CD4-positive, alpha-beta memory T cell (primary cell): ENCODE data around the gene CASP5. TPM values are rescaled to one million over a fixed set of nuclear protein-coding genes. Genes with fewer than 3 reads are reported as not detected.

ENCODE experiments used
- CTCF ChIA-PET: fragments of 350-600 bp; sonication (Branson Sonifier 250); formaldehyde crosslinking; loops from one replicate; lab custom pipeline; 2021; ENCODE audit warnings: inconsistent platforms; ENCODE audit not compliant: partially characterized antibody; lab: Charles Lee
- POLR2A ChIA-PET: fragments of 350-600 bp; sonication (Branson Sonifier 250); formaldehyde crosslinking; loops from one replicate; lab custom pipeline; 2021; ENCODE audit not compliant: partially characterized antibody; lab: Charles Lee
- DNase-seq, 5 donors: peaks; one replicate each; pipeline versions ENCODE4 v3.0.0 to v3.0.0-alpha.2; 2020 to 2022; ENCODE audit warnings: mixed read lengths in 1 of 5
- H3K27ac ChIP-seq: one replicate; pipeline ENCODE4 v1.7.0; 2013; ENCODE audit warnings: low read depth, low read length
- H3K27me3 ChIP-seq: 2 replicates; pipeline ENCODE4 v1.7.0; 2013; ENCODE audit warnings: mild to moderate bottlenecking, low read length, moderate library complexity; ENCODE audit not compliant: insufficient read depth
- H3K36me3 ChIP-seq: 2 replicates; pipeline ENCODE4 v1.7.0; 2013; ENCODE audit warnings: mild to moderate bottlenecking, low read length, moderate library complexity; ENCODE audit not compliant: insufficient read depth
- H3K4me1 ChIP-seq: 2 replicates; pipeline ENCODE4 v1.7.0; 2013; ENCODE audit warnings: mild to moderate bottlenecking, low read length, moderate library complexity; ENCODE audit not compliant: insufficient read depth
- H3K4me3 ChIP-seq, 2 donors: one replicate each; pipeline ENCODE4 v1.7.0; 2013; ENCODE audit warnings: low read length in 2 of 2, mild to moderate bottlenecking in 1 of 2
- H3K9me3 ChIP-seq, 2 donors: one replicate each; pipeline ENCODE4 v1.7.0; 2013; ENCODE audit warnings: low read length in 2 of 2, control low read depth in 1 of 2; ENCODE audit not compliant: control insufficient read depth in 1 of 2
- H3K27ac Mint-ChIP-seq, 7 donors: one replicate each; pipeline ENCODE4 v1.8.0; 2020 to 2021; ENCODE audit warnings: mixed read lengths in 7 of 7, mild to moderate bottlenecking in 6 of 7, inconsistent platforms in 3 of 7, moderate library complexity in 3 of 7
- H3K27me3 Mint-ChIP-seq, 2 donors: one replicate each; pipeline ENCODE4 v1.8.0; 2020 to 2021; ENCODE audit warnings: mixed read lengths in 2 of 2
- H3K36me3 Mint-ChIP-seq, 2 donors: one replicate each; pipeline ENCODE4 v1.8.0; 2020 to 2021; ENCODE audit warnings: mixed read lengths in 2 of 2, inconsistent platforms in 1 of 2, mild to moderate bottlenecking in 1 of 2
- H3K4me1 Mint-ChIP-seq, 4 donors: one replicate each; pipeline ENCODE4 v1.8.0; 2020 to 2021; ENCODE audit warnings: mixed read lengths in 4 of 4, mild to moderate bottlenecking in 1 of 4
- H3K4me3 Mint-ChIP-seq, 8 donors: one replicate each; pipeline ENCODE4 v1.8.0; 2020 to 2021; ENCODE audit warnings: mixed read lengths in 8 of 8, mild to moderate bottlenecking in 7 of 8, moderate library complexity in 6 of 8, inconsistent platforms in 3 of 8
- H3K9me3 Mint-ChIP-seq, 8 donors: one replicate each; pipeline ENCODE4 v1.8.0; 2020 to 2021; ENCODE audit warnings: mixed read lengths in 8 of 8, mild to moderate bottlenecking in 5 of 8, inconsistent platforms in 3 of 8, moderate library complexity in 1 of 8
- intact Hi-C: fragments of 100-400 bp; cut with micrococcal nuclease; formaldehyde crosslinking; loops from one replicate; pipeline ENCODE4 v1.15.1; 2023
- polyA plus RNA-seq, 2 donors: library from polyadenylated mRNA; unstranded; fragments of 300-500 nt; fragmentation: Illumina TruSeq; gene quantifications; one replicate each; pipeline ENCODE4 v1.2.3, GENCODE V29; 2021
- total RNA-seq, 2 experiments: library from RNA; stranded (reverse); gene quantifications; one replicate each; pipeline ENCODE4 v1.2.3, GENCODE V29; 2021

CASP5 gene
- total and polyA plus RNA-seq, 4 experiments from 2014 or later: not detected

DNA sequence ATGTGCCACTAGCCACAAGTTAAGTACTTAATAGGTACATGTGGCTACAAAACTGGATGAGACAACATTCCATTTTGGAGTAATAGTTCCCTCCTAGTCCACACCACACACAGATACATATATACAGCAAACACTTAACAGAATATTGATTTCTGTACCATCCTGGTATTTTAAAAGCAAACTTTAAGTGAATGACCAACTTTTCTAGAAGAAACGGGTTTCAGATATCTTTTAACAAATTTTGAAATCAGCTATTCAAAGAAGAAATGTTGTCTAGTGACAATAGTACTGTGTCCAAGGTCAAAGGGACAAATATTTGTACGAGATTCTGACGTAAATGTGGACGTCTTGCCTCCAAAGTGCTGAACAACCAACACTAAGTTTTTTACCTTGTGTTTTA lies 34.5 kb upstream of the CASP5 start:
- ChIA-PET POLR2A (no interaction called here), CTCF (no interaction called here)
- no peak overlapping the region for H3K4me3 Mint-ChIP-seq
- H3K4me1 Mint-ChIP-seq: no peaks in the 10 kb centered on the region
- intact Hi-C loops: no loop called here
- peaks cover 0 to 2% (median 0%) of the 10 kb centered on the region in 8 donors for H3K9me3 Mint-ChIP-seq
- no peak for DNase-seq
- peaks cover 11 to 19% of the 10 kb centered on the region in 2 donors for H3K36me3 Mint-ChIP-seq
- H3K27me3 Mint-ChIP-seq: no peaks in the 10 kb centered on the region
- no peak overlapping the region for H3K27ac Mint-ChIP-seq
- H3K36me3 ChIP-seq: no peaks in the 10 kb centered on the region
- H3K9me3 ChIP-seq: no peaks in the 10 kb centered on the region
- H3K27ac ChIP-seq: no peak overlapping the region
- no peaks in the 10 kb centered on the region for H3K27me3 ChIP-seq
- no peaks in the 10 kb centered on the region for H3K4me1 ChIP-seq
- H3K4me3 ChIP-seq: no peak overlapping the region

DNA sequence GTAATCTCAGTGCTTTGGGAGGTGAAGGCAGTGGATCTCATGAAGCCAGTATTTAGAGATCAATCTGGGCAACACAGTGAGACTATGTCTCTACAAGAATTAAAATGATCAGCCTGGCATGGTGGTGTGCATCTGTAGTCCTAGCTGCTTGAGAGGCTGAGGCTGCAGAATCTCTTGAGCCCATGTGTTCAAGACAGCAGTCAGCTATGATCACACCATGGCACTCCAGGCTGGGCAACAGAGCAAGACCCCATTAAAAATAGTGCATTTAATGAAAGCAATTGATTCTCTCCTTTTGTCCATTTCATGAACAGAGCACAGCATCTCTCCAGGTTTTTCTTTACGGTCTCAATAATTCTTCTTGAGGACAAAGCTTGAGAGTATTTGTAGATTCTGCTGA lies 33.5 kb upstream of the CASP5 start:
- ChIA-PET CTCF (no interaction called here), POLR2A (no interaction called here)
- Mint-ChIP-seq H3K4me3 (no peak overlapping the region), H3K9me3 (peaks cover 0 to 2% (median 0%) of the 10 kb centered on the region in 8 donors), H3K4me1 (no peaks in the 10 kb centered on the region), H3K36me3 (peaks cover 3 to 9% of the 10 kb centered on the region in 2 donors), H3K27me3 (no peaks in the 10 kb centered on the region), H3K27ac (no peak overlapping the region)
- Histone ChIP-seq H3K27me3 (no peaks in the 10 kb centered on the region), H3K4me1 (no peaks in the 10 kb centered on the region), H3K4me3 (no peak overlapping the region), H3K27ac (no peak overlapping the region), H3K36me3 (no peaks in the 10 kb centered on the region), H3K9me3 (no peaks in the 10 kb centered on the region)
- DNase-seq: no peak
- intact Hi-C loops: no loop called here

DNA sequence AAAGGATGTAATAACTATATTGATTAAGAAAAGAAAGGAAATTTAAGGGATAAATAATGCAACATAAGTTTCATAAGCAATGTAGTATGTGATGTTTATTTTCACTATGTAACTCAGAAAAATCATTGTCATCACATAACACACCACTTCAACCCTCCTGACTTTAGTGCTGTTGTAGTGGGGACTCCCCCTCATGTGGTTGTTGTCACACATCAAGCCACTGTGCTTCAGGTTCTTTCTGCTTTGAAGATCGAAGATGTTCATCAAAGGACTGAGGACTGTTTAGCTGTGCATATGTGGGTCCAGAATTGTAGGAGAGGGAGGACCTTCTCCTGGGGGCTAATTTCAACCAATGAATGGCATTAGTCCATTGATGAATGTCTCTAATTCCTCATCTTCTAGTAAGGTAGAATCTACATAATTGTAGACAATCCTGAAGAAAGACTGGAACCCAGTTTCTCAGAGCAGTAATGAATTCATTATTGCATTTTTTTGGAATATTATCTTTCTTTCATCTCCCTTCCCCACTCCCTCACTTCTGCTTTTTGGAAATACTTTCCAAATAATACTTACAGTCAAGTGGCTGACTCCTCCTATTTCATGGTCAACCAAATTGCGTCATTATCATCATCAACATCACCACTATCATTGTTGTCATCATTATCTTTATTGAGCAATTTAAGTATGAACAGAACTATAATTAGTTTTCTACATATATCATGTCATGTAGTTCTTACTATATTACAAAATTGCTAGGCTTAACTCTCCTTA lies 31.9 kb upstream of the CASP5 start:
- Mint-ChIP-seq H3K36me3 (peaks cover 0 to 3% of the 10 kb centered on the region in 2 donors), H3K27ac (no peak overlapping the region), H3K4me3 (no peak overlapping the region), H3K27me3 (no peaks in the 10 kb centered on the region), H3K4me1 (no peaks in the 10 kb centered on the region), H3K9me3 (peaks cover 0 to 2% (median 0%) of the 10 kb centered on the region in 8 donors)
- Histone ChIP-seq H3K27me3 (no peaks in the 10 kb centered on the region), H3K9me3 (no peaks in the 10 kb centered on the region), H3K27ac (no peak overlapping the region), H3K4me3 (no peak overlapping the region), H3K36me3 (no peaks in the 10 kb centered on the region), H3K4me1 (no peaks in the 10 kb centered on the region)
- ChIA-PET CTCF (no interaction called here), POLR2A (no interaction called here)
- DNase-seq: no peak
- intact Hi-C loops: no loop called here

DNA sequence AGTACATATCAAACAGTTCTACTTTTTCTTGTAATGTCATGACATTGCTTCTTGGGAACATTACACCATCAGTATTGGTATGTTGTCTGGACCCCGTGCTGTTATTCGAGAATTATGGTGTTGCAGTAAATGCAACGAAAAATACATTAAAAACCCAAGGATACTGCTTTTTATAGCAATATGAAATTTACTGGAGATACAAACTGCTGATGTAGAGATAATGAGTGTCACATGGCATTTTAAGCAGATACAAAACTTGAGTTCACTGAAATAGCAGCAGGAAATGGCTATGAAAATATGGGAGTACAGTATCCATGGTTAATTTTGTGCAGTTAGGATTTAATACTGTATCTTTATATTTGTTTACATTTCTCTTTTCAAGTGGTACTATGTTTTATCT lies 29.5 kb upstream of the CASP5 start:
- H3K9me3 ChIP-seq: no peaks in the 10 kb centered on the region
- intact Hi-C loops: no loop called here
- no peak overlapping the region for H3K27ac ChIP-seq
- no peaks in the 10 kb centered on the region for H3K27me3 ChIP-seq
- Mint-ChIP-seq H3K9me3 (peaks cover 0 to 2% (median 0%) of the 10 kb centered on the region in 8 donors), H3K27me3 (no peaks in the 10 kb centered on the region), H3K27ac (no peak overlapping the region), H3K4me1 (no peaks in the 10 kb centered on the region), H3K4me3 (no peak overlapping the region), H3K36me3 (peaks cover 0 to 3% of the 10 kb centered on the region in 2 donors)
- POLR2A ChIA-PET: no interaction called here
- DNase-seq: no peak
- H3K36me3 ChIP-seq: no peaks in the 10 kb centered on the region
- H3K4me3 ChIP-seq: no peak overlapping the region
- CTCF ChIA-PET: no interaction called here
- H3K4me1 ChIP-seq: no peaks in the 10 kb centered on the region

DNA sequence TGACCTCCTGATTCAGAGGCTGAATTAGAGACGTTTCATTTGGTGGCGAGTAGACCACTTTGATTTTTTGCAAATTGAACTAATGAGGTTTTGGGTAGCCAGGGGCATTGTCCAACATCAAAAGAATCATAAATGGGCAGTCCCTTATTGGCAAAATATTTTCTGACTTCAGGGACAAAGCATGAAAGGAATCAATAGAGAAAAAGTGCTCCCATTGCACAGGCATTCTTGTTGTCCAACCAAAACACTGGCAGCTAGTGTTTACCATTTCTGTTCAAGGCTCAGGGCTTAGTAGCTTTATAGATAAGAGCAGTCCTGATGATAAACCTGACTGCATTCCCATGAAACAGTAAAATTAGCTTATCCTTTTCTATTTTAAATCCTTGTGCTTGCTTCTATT lies 28.6 kb upstream of the CASP5 start:
- Mint-ChIP-seq H3K36me3 (peaks cover 0 to 3% of the 10 kb centered on the region in 2 donors), H3K27ac (no peak overlapping the region), H3K4me1 (peaks cover 2 to 5% (median 4%) of the 10 kb centered on the region in 4 donors), H3K4me3 (no peak overlapping the region), H3K9me3 (peaks cover 0 to 2% (median 0%) of the 10 kb centered on the region in 8 donors), H3K27me3 (no peaks in the 10 kb centered on the region)
- H3K27me3 ChIP-seq: no peaks in the 10 kb centered on the region
- DNase-seq: no peak
- H3K4me1 ChIP-seq: peaks cover 4% of the 10 kb centered on the region
- H3K36me3 ChIP-seq: no peaks in the 10 kb centered on the region
- no peaks in the 10 kb centered on the region for H3K9me3 ChIP-seq
- intact Hi-C loops: no loop called here
- H3K4me3 ChIP-seq: no peak overlapping the region
- no peak overlapping the region for H3K27ac ChIP-seq
- CTCF ChIA-PET: no interaction called here
- POLR2A ChIA-PET: no interaction called here

DNA sequence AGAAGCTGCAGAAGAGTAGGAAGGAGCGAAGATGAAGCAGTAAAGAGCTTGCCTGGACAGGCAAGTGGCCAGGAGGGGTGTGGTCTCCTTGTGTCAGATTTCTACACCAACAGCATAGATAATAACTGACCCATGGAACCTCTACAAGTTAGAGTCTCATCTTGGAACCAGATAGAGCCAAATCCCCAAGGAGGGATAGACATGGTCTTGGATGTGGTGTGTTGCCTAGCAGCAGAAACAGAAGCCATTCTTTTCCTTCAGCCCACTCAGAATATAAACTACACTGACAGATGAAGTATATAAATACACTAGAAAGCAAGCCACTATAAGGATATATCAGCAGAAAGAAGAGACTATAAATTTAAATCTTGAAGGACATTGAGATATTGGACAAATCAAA lies 26.5 kb upstream of the CASP5 start:
- ChIA-PET CTCF (no interaction called here), POLR2A (no interaction called here)
- Histone ChIP-seq H3K4me3 (no peak overlapping the region), H3K27ac (no peak overlapping the region), H3K9me3 (no peaks in the 10 kb centered on the region), H3K36me3 (no peaks in the 10 kb centered on the region), H3K27me3 (no peaks in the 10 kb centered on the region), H3K4me1 (peaks cover 15% of the 10 kb centered on the region)
- H3K27ac Mint-ChIP-seq: no peak overlapping the region
- H3K27me3 Mint-ChIP-seq: no peaks in the 10 kb centered on the region
- intact Hi-C loops: loop anchor here (10.0 kb wide), 1 partner anchor 345 kb away; no protein-coding TSS in a partner anchor
- no peak for DNase-seq
- H3K9me3 Mint-ChIP-seq: no peaks in the 10 kb centered on the region
- no peak overlapping the region for H3K4me3 Mint-ChIP-seq
- peaks cover 3 to 7% of the 10 kb centered on the region in 2 donors for H3K36me3 Mint-ChIP-seq
- H3K4me1 Mint-ChIP-seq: peaks cover 12 to 25% (median 16%) of the 10 kb centered on the region in 4 donors

DNA sequence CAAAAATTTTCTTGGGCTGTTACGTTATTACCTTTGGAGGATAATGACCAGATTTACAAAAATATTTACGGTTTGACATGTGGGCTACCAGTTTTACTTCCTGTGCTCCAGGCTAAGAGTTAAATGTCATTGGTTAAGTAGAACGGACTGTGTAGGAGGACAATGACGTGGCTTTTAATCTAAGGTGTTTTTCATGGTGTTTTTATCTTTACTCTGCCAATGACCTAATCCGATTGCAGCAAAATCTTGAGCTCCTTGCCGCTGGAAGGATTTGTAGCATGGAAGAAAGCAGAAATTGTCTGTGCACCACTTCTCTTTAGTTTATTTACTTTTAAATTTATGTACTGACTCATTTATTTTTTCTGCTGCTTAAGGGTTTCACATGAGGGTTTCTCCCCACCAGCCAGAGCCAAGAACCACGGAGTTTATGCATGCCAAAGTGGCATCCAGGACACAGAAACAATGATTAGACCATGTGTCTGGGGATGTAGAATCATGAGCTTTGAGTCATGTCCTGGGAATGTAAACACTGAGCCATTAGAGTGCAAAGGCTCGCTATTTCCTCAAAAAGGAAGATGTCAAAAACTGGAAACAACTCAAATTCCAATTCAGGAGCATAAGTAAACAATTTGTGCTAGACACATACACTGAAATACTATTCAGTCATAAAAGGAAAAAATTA lies 24.1 kb upstream of the CASP5 start:
- no peaks in the 10 kb centered on the region for H3K36me3 ChIP-seq
- no peaks in the 10 kb centered on the region for H3K27me3 ChIP-seq
- Mint-ChIP-seq H3K27me3 (no peaks in the 10 kb centered on the region), H3K36me3 (peaks cover 6 to 21% of the 10 kb centered on the region in 2 donors), H3K4me3 (peak overlapping the region in 6 of 8 donors; percentile 4 to 62 (median 31)), H3K27ac (peak overlapping the region in 1 of 7 donors; percentile 43), H3K4me1 (peaks cover 25 to 48% (median 33%) of the 10 kb centered on the region in 4 donors), H3K9me3 (no peaks in the 10 kb centered on the region)
- H3K4me1 ChIP-seq: peaks cover 31% of the 10 kb centered on the region
- no peak for DNase-seq
- H3K27ac ChIP-seq: no peak overlapping the region
- no peaks in the 10 kb centered on the region for H3K9me3 ChIP-seq
- H3K4me3 ChIP-seq: no peak overlapping the region
- ChIA-PET POLR2A (interaction anchor here (0.6 kb wide), 1 partner anchor 12 kb away, joined by 3 read pairs; the partner anchor contains the start of gene CASP1), CTCF (interaction anchor here (1.3 kb wide), 1 partner anchor 19 kb away, joined by 3 read pairs; no protein-coding TSS in a partner anchor)
- intact Hi-C loops: loop anchor here (10.0 kb wide), 1 partner anchor 342 kb away; no protein-coding TSS in a partner anchor
